SK-N-SH treated with all-trans-retinoic acid at 6 μM for 48 hours (cell line): ENCODE results near the gene H3-3A.
A peak's percentile ranks its signal among the peaks of the same experiment; 100 is the strongest.

ENCODE experiments used
- ATAC-seq: fragments of 200-7000 bp; cut with Tn5 transposase; 3 replicates; pipeline ENCODE4 v1.9.1; 2020; ENCODE audit warnings: mild to moderate bottlenecking, moderate library complexity
- ARNTL ChIP-seq: fragments of 450-650 bp; formaldehyde crosslinking; IDR thresholded peaks from 2 replicates; pipeline ENCODE4 v1.5.0; 2020; ENCODE audit warnings: low read depth, mild to moderate bottlenecking, moderate library complexity, borderline replicate concordance
- BACH2 ChIP-seq: fragments of 250-450 bp; sonication (Bioruptor Pico); IDR thresholded peaks from 2 replicates; pipeline ENCODE4 v1.9.0; 2021; ENCODE audit warnings: mild to moderate bottlenecking, borderline replicate concordance
- CSDC2 ChIP-seq: fragments of 250-450 bp; sonication (Bioruptor Pico); IDR thresholded peaks from 2 replicates; pipeline ENCODE4 v1.5.0; 2020; ENCODE audit warnings: mild to moderate bottlenecking, moderate library complexity
- CSRNP3 ChIP-seq: fragments of 250-450 bp; sonication (Bioruptor Pico); IDR thresholded peaks from 2 replicates; pipeline ENCODE4 v1.5.1; 2021; ENCODE audit warnings: mild to moderate bottlenecking, moderate library complexity
- ESRRG ChIP-seq: fragments of 250-450 bp; sonication (Bioruptor Pico); IDR thresholded peaks from 2 replicates; pipeline ENCODE4 v1.6.1; 2021; ENCODE audit warnings: mild to moderate bottlenecking
- GLIS3 ChIP-seq: fragments of 250-450 bp; sonication (Bioruptor Pico); IDR thresholded peaks from 2 replicates; pipeline ENCODE4 v1.5.0; 2020; ENCODE audit warnings: mild to moderate bottlenecking, moderate library complexity
- ISL1 ChIP-seq: fragments of 250-450 bp; sonication (Bioruptor Pico); IDR thresholded peaks from 2 replicates; pipeline ENCODE4 v2.1.2; 2022; ENCODE audit warnings: mild to moderate bottlenecking, moderate library complexity
- OSR1 ChIP-seq: fragments of 250-450 bp; sonication (Bioruptor Pico); IDR thresholded peaks from 2 replicates; pipeline ENCODE4 v1.8.0; 2022; ENCODE audit warnings: moderate library complexity, mild to moderate bottlenecking, inconsistent platforms
- PATZ1 ChIP-seq: fragments of 250-450 bp; sonication (Bioruptor Pico); IDR thresholded peaks from 2 replicates; pipeline ENCODE4 v1.8.0; 2020; ENCODE audit warnings: mild to moderate bottlenecking, moderate library complexity, borderline replicate concordance
- PPARA ChIP-seq: fragments of 250-450 bp; sonication (Bioruptor Pico); IDR thresholded peaks from 2 replicates; pipeline ENCODE4 v1.5.0; 2020; ENCODE audit warnings: mild to moderate bottlenecking, borderline replicate concordance
- RARB ChIP-seq: fragments of 250-450 bp; sonication (Bioruptor Pico); IDR thresholded peaks from 2 replicates; pipeline ENCODE4 v1.8.0; 2021; ENCODE audit warnings: mild to moderate bottlenecking, moderate library complexity
- SNAI2 ChIP-seq: fragments of 250-450 bp; sonication (Bioruptor Pico); IDR thresholded peaks from 2 replicates; pipeline ENCODE4 v1.5.0; 2020; ENCODE audit warnings: mild to moderate bottlenecking, moderate library complexity
- TCF4 ChIP-seq: fragments of 250-450 bp; sonication (Bioruptor Pico); IDR thresholded peaks from 2 replicates; pipeline ENCODE4 v1.8.0; 2021; ENCODE audit warnings: mild to moderate bottlenecking, moderate library complexity, borderline replicate concordance
- TOX ChIP-seq: fragments of 250-450 bp; sonication (Bioruptor Pico); IDR thresholded peaks from 2 replicates; pipeline ENCODE4 v1.8.0; 2021; ENCODE audit warnings: mild to moderate bottlenecking, moderate library complexity, borderline replicate concordance
- ZFP3 ChIP-seq: fragments of 250-450 bp; sonication (Bioruptor Pico); IDR thresholded peaks from 2 replicates; pipeline ENCODE4 v1.5.0; 2020; ENCODE audit warnings: mild to moderate bottlenecking, moderate library complexity
- ZFP30 ChIP-seq: fragments of 450-650 bp; formaldehyde crosslinking; IDR thresholded peaks from 2 replicates; pipeline ENCODE4 v1.5.0; 2022; ENCODE audit warnings: mild to moderate bottlenecking, moderate library complexity
- ZNF565 ChIP-seq: fragments of 450-650 bp; formaldehyde crosslinking; conservative IDR thresholded peaks from 2 replicates; pipeline ENCODE4 v1.5.0; 2020; ENCODE audit warnings: low read depth, mild to moderate bottlenecking, moderate library complexity
- ZNF70 ChIP-seq: fragments of 450-650 bp; formaldehyde crosslinking; IDR thresholded peaks from 2 replicates; pipeline ENCODE4 v1.5.0; 2020; ENCODE audit warnings: mild to moderate bottlenecking, moderate library complexity
- ZNF8 ChIP-seq: fragments of 450-650 bp; formaldehyde crosslinking; IDR thresholded peaks from 2 replicates; pipeline ENCODE4 v1.5.0; 2020; ENCODE audit warnings: mild to moderate bottlenecking, moderate library complexity
- TF ChIP-seq, protein P1 (sequence below): fragments of 250-450 bp; sonication (Bioruptor Pico); IDR thresholded peaks from 2 replicates; pipeline ENCODE4 v1.5.0; 2020; ENCODE audit warnings: mild to moderate bottlenecking, moderate library complexity
- TF ChIP-seq, protein P2 (sequence below): fragments of 250-450 bp; sonication (Bioruptor Pico); IDR thresholded peaks from 2 replicates; pipeline ENCODE4 v1.8.0; 2021; ENCODE audit warnings: low read depth, mild to moderate bottlenecking, moderate library complexity, borderline replicate concordance

H3-3A gene

GRCh38 chr1:226073184-226073950 is 10.9 kb downstream of the H3-3A start:
- no peak for ATAC-seq
- TF ChIP-seq OSR1 (CRISPR knock-in tag) = no peak
- no peak for TF ChIP-seq GLIS3
- TF ChIP-seq ESRRG (CRISPR knock-in tag) = no peak
- TF ChIP-seq RARB (CRISPR knock-in tag) = no peak
- no peak for TF ChIP-seq ISL1
- TF ChIP-seq ARNTL = no peak
- TF ChIP-seq ZNF8 (CRISPR knock-in tag) = no peak
- TF ChIP-seq TCF4 (CRISPR knock-in tag) = no peak
- TF ChIP-seq ZFP3 (CRISPR knock-in tag) = no peak
- TF ChIP-seq ZNF70 (CRISPR knock-in tag) = no peak
- TF ChIP-seq SNAI2 (CRISPR knock-in tag) = no peak
- no peak for TF ChIP-seq BACH2 (CRISPR knock-in tag)
- no peak for TF ChIP-seq CSRNP3 (CRISPR knock-in tag)
- no peak for TF ChIP-seq PATZ1 (CRISPR knock-in tag)
- TF ChIP-seq ZFP30 (CRISPR knock-in tag) = no peak
- TF ChIP-seq CSDC2 = no peak
- no peak for TF ChIP-seq PPARA (CRISPR knock-in tag)
- TF ChIP-seq, protein P1, sequence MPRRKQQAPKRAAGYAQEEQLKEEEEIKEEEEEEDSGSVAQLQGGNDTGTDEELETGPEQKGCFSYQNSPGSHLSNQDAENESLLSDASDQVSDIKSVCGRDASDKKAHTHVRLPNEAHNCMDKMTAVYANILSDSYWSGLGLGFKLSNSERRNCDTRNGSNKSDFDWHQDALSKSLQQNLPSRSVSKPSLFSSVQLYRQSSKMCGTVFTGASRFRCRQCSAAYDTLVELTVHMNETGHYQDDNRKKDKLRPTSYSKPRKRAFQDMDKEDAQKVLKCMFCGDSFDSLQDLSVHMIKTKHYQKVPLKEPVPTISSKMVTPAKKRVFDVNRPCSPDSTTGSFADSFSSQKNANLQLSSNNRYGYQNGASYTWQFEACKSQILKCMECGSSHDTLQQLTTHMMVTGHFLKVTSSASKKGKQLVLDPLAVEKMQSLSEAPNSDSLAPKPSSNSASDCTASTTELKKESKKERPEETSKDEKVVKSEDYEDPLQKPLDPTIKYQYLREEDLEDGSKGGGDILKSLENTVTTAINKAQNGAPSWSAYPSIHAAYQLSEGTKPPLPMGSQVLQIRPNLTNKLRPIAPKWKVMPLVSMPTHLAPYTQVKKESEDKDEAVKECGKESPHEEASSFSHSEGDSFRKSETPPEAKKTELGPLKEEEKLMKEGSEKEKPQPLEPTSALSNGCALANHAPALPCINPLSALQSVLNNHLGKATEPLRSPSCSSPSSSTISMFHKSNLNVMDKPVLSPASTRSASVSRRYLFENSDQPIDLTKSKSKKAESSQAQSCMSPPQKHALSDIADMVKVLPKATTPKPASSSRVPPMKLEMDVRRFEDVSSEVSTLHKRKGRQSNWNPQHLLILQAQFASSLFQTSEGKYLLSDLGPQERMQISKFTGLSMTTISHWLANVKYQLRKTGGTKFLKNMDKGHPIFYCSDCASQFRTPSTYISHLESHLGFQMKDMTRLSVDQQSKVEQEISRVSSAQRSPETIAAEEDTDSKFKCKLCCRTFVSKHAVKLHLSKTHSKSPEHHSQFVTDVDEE (CRISPR knock-in tag) = no peak
- TF ChIP-seq TOX (CRISPR knock-in tag) = no peak
- no peak for TF ChIP-seq ZNF565

- ATAC-seq = peak; percentile 9; the same call in 1 of the 3 replicates
- no peak for TF ChIP-seq TCF4 (CRISPR knock-in tag)
- no peak for TF ChIP-seq CSDC2
- TF ChIP-seq ESRRG (CRISPR knock-in tag) = no peak
- no peak for TF ChIP-seq ZFP3 (CRISPR knock-in tag)
- no peak for TF ChIP-seq PATZ1 (CRISPR knock-in tag)
- TF ChIP-seq ZNF8 (CRISPR knock-in tag) = no peak
- TF ChIP-seq ZNF70 (CRISPR knock-in tag) = no peak
Observed at GRCh38 chr1:226074046-226074445, 11.5 kb downstream of the H3-3A start.

DNA sequence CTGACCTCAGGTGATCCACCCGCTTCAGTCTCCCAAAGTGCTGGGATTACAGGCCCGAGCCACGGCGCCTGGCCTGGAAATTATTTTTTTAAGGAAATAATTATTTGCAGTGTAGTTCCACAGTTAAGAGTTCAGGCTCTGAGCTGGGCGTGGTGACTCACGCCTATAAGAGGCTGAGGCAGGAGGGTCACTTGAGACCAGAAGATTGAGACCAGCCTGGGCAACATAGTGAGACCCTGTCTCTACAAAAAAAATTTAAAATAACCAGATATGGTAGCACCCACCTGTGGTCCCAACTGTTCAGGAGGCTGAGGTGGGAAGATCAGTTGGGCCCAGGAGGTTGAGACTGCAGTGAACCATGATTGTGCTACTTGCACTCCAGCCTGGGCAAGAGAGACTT is 13.9 kb downstream of the H3-3A start:
- peak; percentile 24 for ATAC-seq
- no peak for TF ChIP-seq PATZ1 (CRISPR knock-in tag)
- TF ChIP-seq ZFP3 (CRISPR knock-in tag) = no peak
- no peak for TF ChIP-seq ZNF565
- no peak for TF ChIP-seq CSDC2
- TF ChIP-seq, protein P1 (CRISPR knock-in tag) = no peak
- no peak for TF ChIP-seq RARB (CRISPR knock-in tag)
- TF ChIP-seq, protein P2, sequence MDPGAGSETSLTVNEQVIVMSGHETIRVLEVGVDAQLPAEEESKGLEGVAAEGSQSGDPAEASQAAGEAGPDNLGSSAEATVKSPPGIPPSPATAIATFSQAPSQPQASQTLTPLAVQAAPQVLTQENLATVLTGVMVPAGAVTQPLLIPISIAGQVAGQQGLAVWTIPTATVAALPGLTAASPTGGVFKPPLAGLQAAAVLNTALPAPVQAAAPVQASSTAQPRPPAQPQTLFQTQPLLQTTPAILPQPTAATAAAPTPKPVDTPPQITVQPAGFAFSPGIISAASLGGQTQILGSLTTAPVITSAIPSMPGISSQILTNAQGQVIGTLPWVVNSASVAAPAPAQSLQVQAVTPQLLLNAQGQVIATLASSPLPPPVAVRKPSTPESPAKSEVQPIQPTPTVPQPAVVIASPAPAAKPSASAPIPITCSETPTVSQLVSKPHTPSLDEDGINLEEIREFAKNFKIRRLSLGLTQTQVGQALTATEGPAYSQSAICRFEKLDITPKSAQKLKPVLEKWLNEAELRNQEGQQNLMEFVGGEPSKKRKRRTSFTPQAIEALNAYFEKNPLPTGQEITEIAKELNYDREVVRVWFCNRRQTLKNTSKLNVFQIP (CRISPR knock-in tag) = no peak
- TF ChIP-seq GLIS3 = no peak
- no peak for TF ChIP-seq PPARA (CRISPR knock-in tag)
- TF ChIP-seq BACH2 (CRISPR knock-in tag) = no peak
- TF ChIP-seq ZNF70 (CRISPR knock-in tag) = no peak
- no peak for TF ChIP-seq TOX (CRISPR knock-in tag)
- TF ChIP-seq ARNTL = no peak
